Lung (tissue), 12 donors: Measurements from ENCODE around the gene SLC9A9. TPM values are rescaled to one million over a fixed set of nuclear protein-coding genes. Genes with fewer than 3 reads are reported as not detected.

Experiments used
- ATAC-seq: fragments of 200-7000 bp; cut with Tn5 transposase; one replicate; pipeline ENCODE4 v1.9.1; 2020; ENCODE audit warnings: moderate number of reproducible peaks; ENCODE audit not compliant: insufficient read depth, low FRiP score
- DNase-seq, 3 donors: peaks; one replicate each; pipeline ENCODE4 v3.0.0-alpha.2; 2013 to 2017
- H3K27ac ChIP-seq, 2 donors: one replicate each; pipeline ENCODE4 v1.5.1; 2013; ENCODE audit warnings: mild to moderate bottlenecking in 2 of 2, moderate library complexity in 2 of 2, control low read depth in 1 of 2, inconsistent platforms in 1 of 2, low read depth in 1 of 2, low read length in 1 of 2
- H3K27me3 ChIP-seq, 3 donors: one replicate each; pipeline ENCODE4 v1.5.1; 2013; ENCODE audit warnings: low read length in 2 of 3; ENCODE audit not compliant: control insufficient read depth in 3 of 3, insufficient read depth in 3 of 3
- H3K36me3 ChIP-seq, 4 donors: one replicate each; pipeline ENCODE4 v1.5.1; 2013; ENCODE audit warnings: low read length in 4 of 4, mild to moderate bottlenecking in 1 of 4, moderate library complexity in 1 of 4; ENCODE audit not compliant: control insufficient read depth in 4 of 4, insufficient read depth in 4 of 4
- H3K4me1 ChIP-seq, 5 donors: one replicate each; pipeline ENCODE4 v1.5.1; 2013; ENCODE audit warnings: low read length in 5 of 5, mild to moderate bottlenecking in 2 of 5, moderate library complexity in 1 of 5; ENCODE audit not compliant: control insufficient read depth in 5 of 5, insufficient read depth in 5 of 5
- H3K4me3 ChIP-seq: one replicate; pipeline ENCODE4 v1.5.1; 2013; ENCODE audit warnings: mild to moderate bottlenecking, control low read depth, moderate library complexity
- H3K9ac ChIP-seq, 2 donors: one replicate each; pipeline ENCODE4 v1.5.1; 2013; ENCODE audit warnings: low read length in 2 of 2, control low read depth in 1 of 2; ENCODE audit not compliant: insufficient read depth in 1 of 2
- H3K9me3 ChIP-seq, 4 donors: one replicate each; pipeline ENCODE4 v1.5.1; 2013; ENCODE audit warnings: low read length in 3 of 4, mild to moderate bottlenecking in 1 of 4, moderate library complexity in 1 of 4; ENCODE audit not compliant: control insufficient read depth in 4 of 4, insufficient read depth in 3 of 4
- WGBS, 2 donors: extraction: QIAGEN DNeasy Blood & Tissue Kit; methylation state at CpG; one replicate each; pipeline ENCODE4 v1.1.7; 2013; 5-methylcytosine and 5-hydroxymethylcytosine counted together
- polyA plus RNA-seq, 2 donors: library from polyadenylated mRNA; stranded (reverse); fragments of 200-250 nt; gene quantifications; one replicate each; pipeline ENCODE4 v1.2.1, GENCODE V29; 2013
- total RNA-seq, 2 donors: library from RNA; depleted of rRNA in 1 of 2; stranded (reverse); fragments of >200 nt in 1 of 2; gene quantifications; one replicate each; pipeline ENCODE4 v1.2.1, GENCODE V29; 2014 to 2021
- TF ChIP-seq, protein P1 (sequence below): IDR thresholded peaks from 2 replicates; pipeline ENCODE4 v1.5.1; 2012; ENCODE audit warnings: mild to moderate bottlenecking; ENCODE audit errors: control extremely low read depth, extremely low read depth
- donor health status: control.
- donor health status: control.
- donor health status: Bipolar disorder and iron deficiency.
- donor health status: healthy.
- donor health status: DM: yes; HTN: yes; CAD: no.

Gene SLC9A9
- total and polyA plus RNA-seq, 4 donors: 2.2 to 66.3 (median 8.2) TPM

DNA sequence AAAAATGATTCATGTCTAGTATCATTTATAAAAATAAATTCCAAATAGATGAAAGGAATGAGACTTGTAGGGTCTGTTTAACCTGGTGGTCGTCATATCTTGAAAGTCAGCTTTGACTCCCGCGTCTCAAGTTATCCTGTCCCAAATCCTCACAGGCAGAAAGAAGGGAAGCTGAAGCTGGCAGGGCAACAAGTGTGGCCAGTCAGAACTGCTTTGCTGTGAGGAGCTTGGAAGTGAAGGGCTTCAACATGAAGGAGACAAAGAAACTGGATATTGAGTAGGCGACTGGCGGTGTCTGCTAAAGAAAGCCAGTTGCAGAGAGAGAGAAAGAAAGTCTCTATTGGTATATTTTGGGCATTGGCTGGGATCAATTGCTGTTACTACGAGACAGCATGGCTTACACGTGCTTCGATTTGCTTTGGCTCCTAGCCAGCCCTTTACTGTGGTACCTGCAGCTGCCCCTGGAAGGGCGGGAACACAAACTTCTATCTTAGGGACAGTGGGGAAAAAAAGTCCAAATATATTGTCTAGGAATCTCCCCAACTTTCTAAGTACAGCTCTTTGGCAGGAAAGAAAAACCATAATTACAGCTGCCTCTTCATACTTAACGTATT is 621.5 kb downstream of the SLC9A9 start:
- DNase-seq (peak in 1 of 3 donors; percentile 40), ATAC-seq (no peak)
- TF ChIP-seq, protein P1, sequence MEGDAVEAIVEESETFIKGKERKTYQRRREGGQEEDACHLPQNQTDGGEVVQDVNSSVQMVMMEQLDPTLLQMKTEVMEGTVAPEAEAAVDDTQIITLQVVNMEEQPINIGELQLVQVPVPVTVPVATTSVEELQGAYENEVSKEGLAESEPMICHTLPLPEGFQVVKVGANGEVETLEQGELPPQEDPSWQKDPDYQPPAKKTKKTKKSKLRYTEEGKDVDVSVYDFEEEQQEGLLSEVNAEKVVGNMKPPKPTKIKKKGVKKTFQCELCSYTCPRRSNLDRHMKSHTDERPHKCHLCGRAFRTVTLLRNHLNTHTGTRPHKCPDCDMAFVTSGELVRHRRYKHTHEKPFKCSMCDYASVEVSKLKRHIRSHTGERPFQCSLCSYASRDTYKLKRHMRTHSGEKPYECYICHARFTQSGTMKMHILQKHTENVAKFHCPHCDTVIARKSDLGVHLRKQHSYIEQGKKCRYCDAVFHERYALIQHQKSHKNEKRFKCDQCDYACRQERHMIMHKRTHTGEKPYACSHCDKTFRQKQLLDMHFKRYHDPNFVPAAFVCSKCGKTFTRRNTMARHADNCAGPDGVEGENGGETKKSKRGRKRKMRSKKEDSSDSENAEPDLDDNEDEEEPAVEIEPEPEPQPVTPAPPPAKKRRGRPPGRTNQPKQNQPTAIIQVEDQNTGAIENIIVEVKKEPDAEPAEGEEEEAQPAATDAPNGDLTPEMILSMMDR: no peak
- H3K9me3 ChIP-seq: no peaks in the 10 kb centered on the region
- H3K4me3 ChIP-seq: no peak overlapping the region
- H3K36me3 ChIP-seq: no peaks in the 10 kb centered on the region
- WGBS, 2 donors: 75 to 88% methylated on average over 10 of the region's 10 CpGs
- peaks cover 0 to 11% (median 0%) of the 10 kb centered on the region in 5 donors for H3K4me1 ChIP-seq
- no peak overlapping the region for H3K9ac ChIP-seq
- H3K27me3 ChIP-seq: no peaks in the 10 kb centered on the region
- no peak overlapping the region for H3K27ac ChIP-seq

DNA sequence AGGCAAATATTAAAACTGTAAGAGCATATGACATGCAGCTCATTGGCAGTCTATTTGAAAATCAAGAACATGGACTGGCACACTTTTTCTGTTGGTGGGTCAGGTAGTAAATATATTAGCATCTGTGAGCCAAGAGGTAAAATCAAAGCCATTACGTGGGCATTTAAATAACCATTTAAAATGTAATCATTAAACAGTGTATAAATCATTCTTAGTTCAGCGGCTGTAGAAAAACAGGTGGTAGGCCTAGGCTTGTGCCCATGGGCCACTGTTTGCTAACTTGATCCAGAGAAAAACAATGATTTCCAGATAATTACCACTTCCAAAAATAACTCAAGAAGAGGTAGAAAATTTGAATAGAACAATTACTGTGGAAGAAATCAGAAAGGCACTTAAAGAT is 623.6 kb downstream of the SLC9A9 start:
- H3K4me3 ChIP-seq: no peak overlapping the region
- H3K36me3 ChIP-seq: no peaks in the 10 kb centered on the region
- no peaks in the 10 kb centered on the region for H3K27me3 ChIP-seq
- no peak overlapping the region for H3K9ac ChIP-seq
- DNase-seq (no peak), ATAC-seq (no peak)
- peaks cover 0 to 11% (median 0%) of the 10 kb centered on the region in 5 donors for H3K4me1 ChIP-seq
- TF ChIP-seq, protein P1: no peak
- 89 to 95% methylated on average over 2 of the region's 2 CpGs for WGBS, 2 donors
- H3K27ac ChIP-seq: no peak overlapping the region
- H3K9me3 ChIP-seq: no peaks in the 10 kb centered on the region

DNA sequence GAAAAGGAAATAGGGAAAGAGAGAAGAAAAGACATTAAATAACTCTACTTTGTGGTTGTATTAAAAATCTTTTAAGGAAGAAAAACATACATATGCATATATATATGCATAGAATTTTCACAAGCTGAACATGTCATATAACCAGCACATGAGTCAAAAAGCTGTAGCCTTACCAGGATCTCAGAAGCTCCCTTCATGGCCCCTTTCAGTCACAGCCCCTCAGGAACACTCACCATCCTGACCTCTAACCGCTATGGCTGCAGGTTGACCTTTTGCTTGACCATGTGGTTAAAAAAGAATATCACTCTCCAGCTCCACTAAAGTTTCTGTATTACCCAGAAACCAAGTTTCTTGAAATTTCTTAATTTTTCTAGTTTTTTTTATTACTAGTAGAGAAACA is 625.3 kb downstream of the SLC9A9 start:
- Histone ChIP-seq H3K27me3 (no peaks in the 10 kb centered on the region), H3K36me3 (no peaks in the 10 kb centered on the region), H3K4me3 (no peak overlapping the region), H3K27ac (no peak overlapping the region), H3K9ac (no peak overlapping the region), H3K4me1 (peaks cover 0 to 11% (median 0%) of the 10 kb centered on the region in 5 donors), H3K9me3 (no peaks in the 10 kb centered on the region)
- TF ChIP-seq, protein P1: no peak
- 87 to 100% methylated on average over 1 of the region's 1 CpG for WGBS, 2 donors
- ATAC-seq (no peak), DNase-seq (no peak)

DNA sequence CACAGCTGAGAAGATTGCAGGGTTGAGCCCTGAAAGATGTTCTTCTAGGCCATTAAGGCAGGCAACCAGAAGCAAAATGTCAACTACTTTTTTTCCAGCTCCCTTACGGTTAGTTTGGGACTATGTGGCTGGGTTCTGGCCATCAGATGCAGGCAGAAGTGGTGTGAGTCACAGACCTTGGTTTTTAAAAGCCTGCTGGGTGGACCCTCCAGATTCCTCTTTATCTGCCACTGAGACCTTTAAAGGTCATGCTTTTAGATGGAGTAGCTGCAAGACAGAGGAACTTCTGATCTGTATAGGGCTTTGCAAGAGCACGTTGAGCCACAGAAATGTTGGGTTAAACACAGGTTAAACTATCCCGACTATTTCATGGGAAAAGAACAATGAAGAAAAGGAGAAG is 625.8 kb downstream of the SLC9A9 start:
- Histone ChIP-seq H3K9me3 (no peaks in the 10 kb centered on the region), H3K27me3 (no peaks in the 10 kb centered on the region), H3K4me3 (no peak overlapping the region), H3K27ac (no peak overlapping the region), H3K9ac (no peak overlapping the region), H3K36me3 (no peaks in the 10 kb centered on the region), H3K4me1 (peaks cover 0 to 11% (median 0%) of the 10 kb centered on the region in 5 donors)
- 68 to 74% methylated on average over 3 of the region's 3 CpGs for WGBS, 2 donors
- ATAC-seq: no peak
- TF ChIP-seq, protein P1: no peak
- DNase-seq: no peak
